DMS153 treated with DMSO at 0.1 percent for 48 hours (cell line): Measurements from ENCODE around the gene CARS1.
A peak's percentile ranks its signal among the peaks of the same experiment; 100 is the strongest.
"Not testable (repeated sequence)": the region's sequence is repeated elsewhere in the genome, so short reads cannot be mapped to it uniquely, and the experiment has no call there.

Experiments
- DNase-seq: peaks from one replicate; lab custom pipeline; 2025; ENCODE audit not compliant: unreplicated experiment; lab: John Stamatoyannopoulos, UW

CARS1 gene

DNA sequence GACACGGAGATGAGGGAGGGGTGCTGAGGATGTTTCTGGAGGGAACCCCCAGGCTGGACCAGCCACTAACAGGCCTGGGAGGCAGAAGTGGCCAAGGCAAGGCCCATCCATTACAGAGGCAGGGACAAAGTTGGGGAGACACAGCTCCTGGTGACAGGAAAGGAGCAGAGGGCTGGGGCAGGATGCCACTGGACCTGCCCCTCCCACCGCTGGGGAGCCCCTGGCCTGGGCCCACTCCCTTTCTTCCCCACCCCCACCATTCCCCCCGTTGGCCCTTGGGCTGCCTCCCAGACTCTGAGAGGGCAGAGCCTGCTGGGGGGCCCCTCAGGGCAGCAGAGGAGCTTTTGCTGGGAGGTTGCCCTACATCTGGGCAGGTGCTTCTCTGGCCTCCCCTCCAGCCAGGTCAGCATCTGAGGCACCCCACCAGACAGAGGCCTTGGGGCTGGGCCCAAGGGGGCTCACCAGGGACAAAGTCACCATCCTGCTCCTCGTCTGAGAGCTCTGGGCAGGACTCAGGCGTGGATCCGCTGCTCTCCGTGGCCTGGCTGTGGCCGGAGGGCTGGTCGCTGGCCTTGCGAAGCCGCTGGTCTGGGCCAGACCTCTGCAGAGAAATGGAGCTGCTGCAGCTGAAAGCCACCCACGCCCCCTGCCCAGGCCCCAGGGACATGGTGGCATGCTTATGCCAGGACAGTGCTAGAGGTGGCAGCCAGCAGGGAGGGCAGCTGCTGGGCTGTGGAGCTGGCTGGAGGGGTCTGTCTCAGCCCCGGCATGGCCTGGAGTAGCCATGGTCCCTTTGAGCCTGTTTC lies 33.1 kb upstream of the CARS1 start:
- no peak for DNase-seq

GRCh38 chr11:3089236-3090061 lies 32.2 kb upstream of the CARS1 start:
- no peak for DNase-seq

- no peak for DNase-seq
These were observed 31.6 kb upstream of the CARS1 start for GRCh38 chr11:3088806-3089205.

DNA sequence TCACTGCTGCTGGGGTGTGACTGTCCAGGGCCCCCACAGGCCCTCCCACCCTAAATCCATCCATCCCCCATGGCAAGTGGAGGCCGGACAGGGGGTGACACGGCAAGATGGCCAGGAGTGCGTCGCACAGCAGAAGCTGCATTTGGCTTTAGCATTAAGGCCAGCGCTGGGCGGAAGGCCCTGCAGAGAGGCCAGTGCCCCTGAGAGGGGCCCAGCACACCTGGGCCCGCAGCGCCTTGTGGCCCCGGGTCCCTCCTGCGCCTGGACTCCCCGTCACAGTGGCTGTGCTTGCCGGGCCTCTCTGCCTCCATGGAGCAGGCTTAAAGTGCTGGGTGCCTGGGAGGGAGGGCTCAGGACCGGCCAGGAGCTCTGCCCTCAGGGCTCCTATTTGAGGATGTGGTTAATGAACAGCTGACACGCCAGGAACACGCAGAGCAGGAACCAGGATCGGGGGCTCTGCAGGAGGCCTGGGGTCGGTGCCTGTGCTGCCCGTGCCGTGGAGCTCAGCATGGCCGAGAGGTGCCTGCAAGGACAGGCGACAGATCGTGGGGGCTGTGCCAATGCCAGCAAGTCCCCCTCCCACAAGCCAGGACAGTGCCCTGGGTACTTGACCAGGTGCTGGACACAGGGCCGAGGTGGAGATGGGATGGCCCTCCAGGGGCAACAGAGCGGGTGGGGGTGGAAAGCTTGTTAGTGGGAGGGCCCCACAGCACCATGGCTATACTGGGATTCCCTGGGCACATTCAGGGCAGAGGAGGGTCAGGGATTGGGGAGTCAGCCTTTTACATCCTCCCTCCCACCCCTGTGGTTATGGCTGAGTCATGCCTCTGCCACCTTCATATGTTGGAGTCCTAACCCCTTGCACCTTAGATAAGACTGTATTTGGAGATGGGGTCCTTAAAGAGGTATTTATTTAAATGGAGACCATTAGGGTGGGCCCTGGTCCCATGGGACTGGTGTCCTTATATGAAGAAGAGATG lies 30.9 kb upstream of the CARS1 start:
- DNase-seq = no peak

DNA sequence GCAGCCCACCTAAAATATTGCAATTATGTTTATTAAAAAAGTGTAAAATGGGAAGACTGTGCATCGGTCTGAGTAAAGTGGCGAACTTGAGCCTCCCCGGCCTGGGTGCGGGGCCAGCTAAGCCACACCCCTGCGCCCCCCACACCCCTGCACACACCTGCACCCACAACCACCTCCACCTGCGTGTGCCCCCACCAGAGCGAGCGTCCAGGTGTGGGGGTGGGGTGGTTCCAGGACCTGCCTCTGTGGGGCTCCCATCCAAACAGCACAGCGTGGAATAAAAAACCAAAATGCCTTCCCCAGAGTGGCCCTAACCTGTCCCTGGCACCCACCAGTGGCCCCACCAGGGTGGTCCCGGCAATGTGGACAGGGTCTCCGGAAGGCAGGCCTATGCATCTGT lies 30.1 kb upstream of the CARS1 start:
- no peak for DNase-seq

DNA sequence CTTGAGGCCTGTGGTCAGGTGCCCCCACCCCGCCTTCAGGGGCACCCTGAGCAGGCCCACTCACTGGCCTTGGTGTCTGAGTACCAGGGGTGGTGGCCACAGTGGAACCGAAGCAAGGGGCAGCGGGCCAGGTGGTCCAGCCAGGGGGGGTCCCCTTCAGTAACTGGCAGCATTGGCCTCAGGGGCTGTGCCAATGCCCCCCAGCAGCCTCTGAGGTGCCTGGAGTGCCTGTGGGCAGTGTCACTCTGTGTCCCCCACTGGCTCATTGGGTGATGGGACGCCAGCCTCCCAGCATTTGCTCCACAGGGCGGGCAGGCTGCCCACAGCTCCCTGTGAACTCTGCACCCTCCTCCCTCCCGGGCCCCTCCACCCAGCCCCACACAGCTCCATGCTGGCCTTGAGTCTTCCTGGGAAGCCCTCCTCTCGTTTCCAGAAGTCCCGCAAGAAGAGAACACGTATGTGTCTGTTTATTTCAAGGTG lies 29.5 kb upstream of the CARS1 start:
- no peak for DNase-seq

- no peak for DNase-seq
These were observed 28.9 kb upstream of the CARS1 start for GRCh38 chr11:3086114-3086513.

DNA sequence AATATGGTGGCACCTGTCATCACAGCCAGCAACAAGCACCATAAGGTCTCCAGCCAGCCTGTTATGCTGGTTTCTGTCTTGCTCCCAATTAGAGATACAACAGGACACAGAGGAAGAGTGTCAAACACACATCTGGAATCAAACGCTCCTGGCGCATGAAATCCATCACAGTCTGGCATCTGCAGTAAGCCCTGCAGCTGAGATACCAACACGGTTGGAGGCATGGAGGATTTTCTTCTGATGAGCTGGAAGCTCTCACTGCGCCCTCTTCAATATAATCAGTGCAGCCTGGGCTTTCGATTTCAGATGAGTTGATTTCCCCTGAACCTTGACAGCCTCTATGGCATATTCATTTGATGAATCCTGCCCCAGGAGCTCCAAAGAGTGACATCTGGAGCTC lies 27.8 kb upstream of the CARS1 start:
- no peak for DNase-seq

GRCh38 chr11:3083321-3083720 lies 26.1 kb upstream of the CARS1 start:
- DNase-seq = no peak

GRCh38 chr11:3081386-3081751 lies 24.1 kb upstream of the CARS1 start:
- no peak for DNase-seq

GRCh38 chr11:3080733-3081385 lies 23.6 kb upstream of the CARS1 start:
- DNase-seq = no peak

DNA sequence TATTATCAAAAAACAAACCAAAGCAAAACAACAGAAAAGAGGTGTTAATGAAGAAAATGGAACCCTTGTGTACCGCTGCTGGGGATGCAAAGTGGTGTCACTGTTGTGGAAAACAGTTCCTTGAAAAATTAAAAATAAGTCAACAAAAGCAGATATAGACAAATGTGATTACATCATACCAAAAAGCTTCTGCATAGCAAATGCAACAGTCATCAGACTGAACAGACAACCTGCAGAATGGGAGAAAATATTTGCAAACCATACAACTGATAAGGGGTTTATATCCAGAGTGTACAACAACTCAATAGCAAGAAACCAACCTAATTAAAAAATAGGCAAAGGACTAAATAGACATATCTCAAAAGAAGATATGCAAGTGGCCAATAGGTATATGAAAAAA lies 22.9 kb upstream of the CARS1 start:
- DNase-seq = no peak

GRCh38 chr11:3077846-3078440 lies 20.7 kb upstream of the CARS1 start:
- DNase-seq = no peak

GRCh38 chr11:3077189-3077836 lies 20.1 kb upstream of the CARS1 start:
- no peak for DNase-seq

DNA sequence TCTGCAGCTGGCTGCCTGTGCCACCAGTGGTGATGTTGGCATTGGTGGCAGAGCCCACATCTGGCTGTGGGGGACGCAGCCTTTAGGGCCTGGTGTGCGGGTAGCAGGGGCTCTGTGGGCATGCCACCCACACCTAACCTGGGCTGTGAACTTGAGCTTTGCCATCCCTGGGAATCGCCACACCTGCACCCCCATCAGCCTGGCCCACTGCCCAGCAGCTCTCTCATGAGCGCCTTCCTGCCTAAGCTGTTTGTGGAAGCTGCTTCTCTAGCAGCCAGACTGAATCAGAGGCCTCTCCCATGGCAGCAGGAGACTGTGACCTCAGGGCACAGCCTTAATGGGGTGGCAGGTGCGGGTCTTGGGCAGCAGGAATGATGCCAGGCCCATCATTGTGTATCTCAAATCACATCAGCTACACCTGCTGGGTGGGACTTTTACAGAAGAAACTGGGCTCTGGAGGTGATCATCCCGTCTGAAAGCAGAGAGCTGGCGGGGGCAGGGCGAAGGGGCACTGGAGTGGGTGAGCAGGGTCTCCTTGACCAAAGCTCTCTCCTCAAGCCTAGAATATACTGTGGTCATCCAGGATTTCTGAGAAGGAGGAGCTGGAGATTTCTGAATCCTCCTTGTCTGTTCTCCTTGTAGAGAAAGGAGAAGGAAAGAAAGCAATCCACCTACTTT lies 17.8 kb upstream of the CARS1 start:
- peak; percentile 64 for DNase-seq

DNA sequence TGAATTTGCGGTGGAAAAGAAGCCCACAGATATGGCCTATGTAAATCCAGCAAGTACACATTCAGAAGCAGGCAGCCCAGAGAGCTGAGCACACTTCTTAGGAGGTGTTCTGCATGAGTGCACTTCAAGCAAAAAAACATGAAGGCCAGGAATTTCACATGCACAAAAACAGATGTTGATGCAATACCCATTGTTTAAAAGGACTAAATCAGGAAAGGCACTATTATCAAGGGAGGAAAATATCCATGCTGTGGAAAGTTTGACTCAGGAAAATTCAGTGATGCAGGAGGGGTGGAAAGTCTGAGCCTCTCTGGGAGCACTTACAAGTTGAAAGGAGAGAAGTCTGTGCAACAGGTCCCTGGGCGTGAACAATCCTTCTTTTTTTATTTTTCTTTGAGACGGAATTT lies 15.8 kb upstream of the CARS1 start:
- DNase-seq = no peak

DNA sequence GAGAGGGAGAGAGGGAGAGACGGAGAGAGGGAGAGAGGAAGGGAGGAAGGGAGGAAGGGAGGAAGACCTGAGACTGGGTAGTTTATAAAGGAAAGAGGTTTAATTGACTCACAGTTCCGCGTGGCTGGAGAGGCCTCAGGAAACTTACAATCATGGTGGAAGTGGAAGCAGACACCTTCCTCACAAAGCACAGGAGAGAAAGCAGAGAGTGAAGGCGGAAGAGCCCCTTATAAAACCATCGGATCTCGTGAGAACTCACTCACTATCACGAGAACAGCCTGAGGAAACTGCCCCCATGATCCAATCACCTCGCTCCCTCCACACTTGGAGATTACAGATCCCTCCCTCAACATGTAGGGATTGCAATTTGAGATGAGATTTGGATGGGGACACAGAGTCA lies 12.2 kb upstream of the CARS1 start:
- no peak for DNase-seq

DNA sequence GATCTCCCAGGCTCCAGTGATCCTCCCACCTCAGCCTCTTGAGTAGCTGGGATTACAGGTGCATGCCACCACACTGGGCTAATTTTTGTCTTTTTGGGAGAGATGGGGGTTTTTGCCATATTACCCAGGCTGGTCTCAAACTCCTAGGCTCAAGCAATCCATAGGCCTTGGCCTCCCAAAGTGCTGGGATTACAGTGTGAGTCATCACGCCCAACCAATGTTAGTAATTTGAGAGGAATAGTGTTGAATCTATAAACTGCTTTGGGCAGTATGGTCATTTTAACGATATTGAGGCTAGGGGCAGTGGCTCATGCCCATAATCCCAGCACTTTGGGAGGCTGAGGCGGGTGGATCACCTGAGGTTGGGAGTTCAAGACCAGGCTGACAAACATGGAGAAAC lies 9.1 kb upstream of the CARS1 start:
- DNase-seq = not testable (repeated sequence)

DNA sequence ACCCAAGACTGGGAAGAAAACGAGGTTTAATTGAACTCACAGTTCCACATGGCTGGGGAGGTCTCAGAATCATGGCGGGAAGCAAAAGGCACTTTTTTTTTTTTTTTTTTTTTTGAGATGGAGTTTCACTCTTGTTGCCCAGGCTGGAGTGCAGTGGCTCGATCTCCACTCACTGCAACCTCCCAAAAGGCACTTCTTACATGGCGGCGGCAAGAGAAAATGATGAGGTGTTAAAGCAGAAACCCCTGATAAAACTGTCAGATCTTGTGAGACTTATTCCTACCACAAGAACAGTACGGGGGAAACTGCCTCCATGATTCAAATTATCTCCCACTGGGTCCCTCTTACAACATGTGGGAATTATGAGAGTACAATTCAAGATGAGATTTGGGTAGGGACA lies 7.5 kb upstream of the CARS1 start:
- DNase-seq = not testable (repeated sequence)
